ENCODE results near the gene LHFPL3.

Gene LHFPL3

DNA sequence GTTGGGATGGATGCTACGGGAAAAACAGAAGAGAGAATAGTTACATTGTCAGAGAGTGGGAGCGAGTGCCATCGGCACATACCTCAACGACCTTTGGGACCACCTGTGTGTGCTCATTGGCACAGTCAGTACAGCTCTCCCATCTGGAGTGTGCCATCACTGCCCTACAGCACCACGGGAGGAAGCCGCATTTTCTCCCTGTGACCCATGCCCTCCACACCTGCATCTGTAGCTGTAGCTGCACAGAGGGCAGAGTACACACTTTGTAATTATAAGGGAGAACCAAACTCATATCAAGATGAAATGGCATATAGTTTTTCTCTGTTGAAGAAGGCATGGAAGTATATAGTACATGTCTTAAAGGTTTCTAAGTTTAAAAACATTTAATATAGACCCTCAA lies 207.4 kb downstream of the LHFPL3 start:
- no peak overlapping the region for H3K9ac ChIP-seq (ENCODE audit: low read length)
- no peak overlapping the region for H3K4me3 ChIP-seq (ENCODE audit: low read depth, low read length, poor library complexity, severe bottlenecking)
- no peaks in the 10 kb centered on the region for H3K79me2 ChIP-seq (ENCODE audit: insufficient read depth, low read length)
- TF ChIP-seq, protein P1, sequence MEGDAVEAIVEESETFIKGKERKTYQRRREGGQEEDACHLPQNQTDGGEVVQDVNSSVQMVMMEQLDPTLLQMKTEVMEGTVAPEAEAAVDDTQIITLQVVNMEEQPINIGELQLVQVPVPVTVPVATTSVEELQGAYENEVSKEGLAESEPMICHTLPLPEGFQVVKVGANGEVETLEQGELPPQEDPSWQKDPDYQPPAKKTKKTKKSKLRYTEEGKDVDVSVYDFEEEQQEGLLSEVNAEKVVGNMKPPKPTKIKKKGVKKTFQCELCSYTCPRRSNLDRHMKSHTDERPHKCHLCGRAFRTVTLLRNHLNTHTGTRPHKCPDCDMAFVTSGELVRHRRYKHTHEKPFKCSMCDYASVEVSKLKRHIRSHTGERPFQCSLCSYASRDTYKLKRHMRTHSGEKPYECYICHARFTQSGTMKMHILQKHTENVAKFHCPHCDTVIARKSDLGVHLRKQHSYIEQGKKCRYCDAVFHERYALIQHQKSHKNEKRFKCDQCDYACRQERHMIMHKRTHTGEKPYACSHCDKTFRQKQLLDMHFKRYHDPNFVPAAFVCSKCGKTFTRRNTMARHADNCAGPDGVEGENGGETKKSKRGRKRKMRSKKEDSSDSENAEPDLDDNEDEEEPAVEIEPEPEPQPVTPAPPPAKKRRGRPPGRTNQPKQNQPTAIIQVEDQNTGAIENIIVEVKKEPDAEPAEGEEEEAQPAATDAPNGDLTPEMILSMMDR (IDR thresholded peaks at IDR 0.05; ENCODE audit: low read length): no peak
- no peak for TF ChIP-seq EZH2 (IDR thresholded peaks at IDR 0.05; ENCODE audit: borderline replicate concordance, low read length)
- H4K20me1 ChIP-seq (ENCODE audit: insufficient read depth, low read length): no peaks in the 10 kb centered on the region
- no peaks in the 10 kb centered on the region for H3K36me3 ChIP-seq (ENCODE audit: insufficient read depth, low read length)
- no peak overlapping the region for H2AFZ ChIP-seq (ENCODE audit: low read length)
- H3K4me2 ChIP-seq (ENCODE audit: low read length): no peak overlapping the region
- no peaks in the 10 kb centered on the region for H3K4me1 ChIP-seq (ENCODE audit: insufficient read depth, low read length, severe bottlenecking)
- no peaks in the 10 kb centered on the region for H3K9me3 ChIP-seq (ENCODE audit: low read length)
- no peaks in the 10 kb centered on the region for H3K9me2 ChIP-seq (ENCODE audit: low read depth, low read length)
- H3K27ac ChIP-seq (ENCODE audit: low read depth, low read length, poor library complexity, severe bottlenecking): no peak overlapping the region
- no peaks in the 10 kb centered on the region for H3K27me3 ChIP-seq (ENCODE audit: insufficient read depth, low read length)
- H3F3A ChIP-seq (ENCODE audit: insufficient read depth, low read length): no peaks in the 10 kb centered on the region

DNA sequence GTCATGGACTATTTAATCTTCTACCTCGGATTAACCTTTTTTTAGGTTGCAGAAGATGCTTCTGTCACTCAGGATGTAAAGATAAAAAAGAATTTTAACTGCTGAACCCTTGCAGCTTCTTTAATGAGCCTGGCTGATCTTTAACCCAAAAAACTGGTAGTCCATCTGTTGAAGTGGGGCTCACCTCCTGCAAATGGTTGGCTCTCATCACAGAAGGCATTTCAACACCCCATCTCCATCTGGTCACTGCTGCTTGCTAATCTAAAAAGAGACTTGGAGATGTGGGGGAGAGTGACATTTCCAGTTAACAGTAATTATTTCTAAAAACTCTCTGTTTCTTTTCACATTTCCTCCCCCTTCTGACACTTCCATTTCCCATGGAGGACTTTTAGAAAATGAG lies 208.6 kb downstream of the LHFPL3 start:
- Histone ChIP-seq H3K36me3 (ENCODE audit: insufficient read depth, low read length) (no peaks in the 10 kb centered on the region), H3K9me3 (ENCODE audit: low read length) (no peaks in the 10 kb centered on the region), H3K9me2 (ENCODE audit: low read depth, low read length) (no peaks in the 10 kb centered on the region), H3F3A (ENCODE audit: insufficient read depth, low read length) (no peaks in the 10 kb centered on the region), H3K4me1 (ENCODE audit: insufficient read depth, low read length, severe bottlenecking) (no peaks in the 10 kb centered on the region), H3K27ac (ENCODE audit: low read depth, low read length, poor library complexity, severe bottlenecking) (no peak overlapping the region), H4K20me1 (ENCODE audit: insufficient read depth, low read length) (no peaks in the 10 kb centered on the region), H3K79me2 (ENCODE audit: insufficient read depth, low read length) (no peaks in the 10 kb centered on the region), H3K4me3 (ENCODE audit: low read depth, low read length, poor library complexity, severe bottlenecking) (no peak overlapping the region), H2AFZ (ENCODE audit: low read length) (no peak overlapping the region), H3K9ac (ENCODE audit: low read length) (no peak overlapping the region), H3K27me3 (ENCODE audit: insufficient read depth, low read length) (no peaks in the 10 kb centered on the region), H3K4me2 (ENCODE audit: low read length) (no peak overlapping the region)
- TF ChIP-seq, protein P1 (IDR thresholded peaks at IDR 0.05; ENCODE audit: low read length): no peak
- TF ChIP-seq EZH2 (IDR thresholded peaks at IDR 0.05; ENCODE audit: borderline replicate concordance, low read length): no peak

- Histone ChIP-seq H3K9me3 (ENCODE audit: low read length) (no peaks in the 10 kb centered on the region), H3K27me3 (ENCODE audit: insufficient read depth, low read length) (no peaks in the 10 kb centered on the region), H3K9me2 (ENCODE audit: low read depth, low read length) (no peaks in the 10 kb centered on the region), H3K4me1 (ENCODE audit: insufficient read depth, low read length, severe bottlenecking) (no peaks in the 10 kb centered on the region), H3K36me3 (ENCODE audit: insufficient read depth, low read length) (no peaks in the 10 kb centered on the region), H3K4me2 (ENCODE audit: low read length) (no peak overlapping the region), H2AFZ (ENCODE audit: low read length) (no peak overlapping the region), H4K20me1 (ENCODE audit: insufficient read depth, low read length) (no peaks in the 10 kb centered on the region), H3K4me3 (ENCODE audit: low read depth, low read length, poor library complexity, severe bottlenecking) (no peak overlapping the region), H3K79me2 (ENCODE audit: insufficient read depth, low read length) (no peaks in the 10 kb centered on the region), H3F3A (ENCODE audit: insufficient read depth, low read length) (no peaks in the 10 kb centered on the region), H3K27ac (ENCODE audit: low read depth, low read length, poor library complexity, severe bottlenecking) (no peak overlapping the region), H3K9ac (ENCODE audit: low read length) (no peak overlapping the region)
- TF ChIP-seq, protein P1 (IDR thresholded peaks at IDR 0.05; ENCODE audit: low read length): no peak
- TF ChIP-seq EZH2 (IDR thresholded peaks at IDR 0.05; ENCODE audit: borderline replicate concordance, low read length): no peak
Measured at GRCh38 chr7:104538152-104538551, 209.7 kb downstream of the LHFPL3 start.

Measured in OCI-LY1 (cell line).